HG02759 (cell line): Measurements from ENCODE around the gene SLC25A10.
A peak's percentile ranks its signal among the peaks of the same experiment; 100 is the strongest.

Experiments
- ATAC-seq: cut with Tn5 transposase; IDR thresholded peaks from one replicate; pipeline ENCODE4 v1.9.1; 2021; ENCODE audit warnings: mild to moderate bottlenecking, moderate library complexity; ENCODE audit not compliant: unreplicated experiment

Gene SLC25A10

GRCh38 chr17:81686614-81687013 lies 25.5 kb upstream of the SLC25A10 start:
- ATAC-seq, result no peak

GRCh38 chr17:81687770-81688541 lies 24.1 kb upstream of the SLC25A10 start:
- no peak for ATAC-seq

- no peak for ATAC-seq
These were observed 23.5 kb upstream of the SLC25A10 start for GRCh38 chr17:81688616-81689015.

- ATAC-seq, result no peak
These were observed 22.0 kb upstream of the SLC25A10 start for GRCh38 chr17:81690066-81690465.

GRCh38 chr17:81690549-81690948 lies 21.5 kb upstream of the SLC25A10 start:
- ATAC-seq, result no peak

- no peak for ATAC-seq
These were observed 20.9 kb upstream of the SLC25A10 start for GRCh38 chr17:81691196-81691595.

- ATAC-seq, result no peak
These were observed 20.5 kb upstream of the SLC25A10 start for GRCh38 chr17:81691608-81692007.

- ATAC-seq, result no peak
These were observed 18.4 kb upstream of the SLC25A10 start for GRCh38 chr17:81693509-81694210.

GRCh38 chr17:81694810-81695209 lies 17.3 kb upstream of the SLC25A10 start:
- no peak for ATAC-seq

GRCh38 chr17:81695211-81695610 lies 16.9 kb upstream of the SLC25A10 start:
- no peak for ATAC-seq

GRCh38 chr17:81695801-81696200 lies 16.3 kb upstream of the SLC25A10 start:
- ATAC-seq, result no peak

- no peak for ATAC-seq
These were observed 15.7 kb upstream of the SLC25A10 start for GRCh38 chr17:81696218-81696941.

- ATAC-seq, result no peak
These were observed 14.6 kb upstream of the SLC25A10 start for GRCh38 chr17:81697261-81698044.

- ATAC-seq, result no peak
These were observed 11.5 kb upstream of the SLC25A10 start for GRCh38 chr17:81700353-81701287.

- no peak for ATAC-seq
These were observed 10.6 kb upstream of the SLC25A10 start for GRCh38 chr17:81701288-81702071.

GRCh38 chr17:81702934-81703746 lies 8.9 kb upstream of the SLC25A10 start, which contains the start of gene MRPL12:
MRPL12 (plus strand) TSS chr17:81703367; CDS start chr17:81703502, 135 bp downstream.
- ATAC-seq, result peak; percentile 87

GRCh38 chr17:81703747-81704654 lies 8.1 kb upstream of the SLC25A10 start:
- no peak for ATAC-seq
